ENCODE measurements around the gene AMH.

DNA sequence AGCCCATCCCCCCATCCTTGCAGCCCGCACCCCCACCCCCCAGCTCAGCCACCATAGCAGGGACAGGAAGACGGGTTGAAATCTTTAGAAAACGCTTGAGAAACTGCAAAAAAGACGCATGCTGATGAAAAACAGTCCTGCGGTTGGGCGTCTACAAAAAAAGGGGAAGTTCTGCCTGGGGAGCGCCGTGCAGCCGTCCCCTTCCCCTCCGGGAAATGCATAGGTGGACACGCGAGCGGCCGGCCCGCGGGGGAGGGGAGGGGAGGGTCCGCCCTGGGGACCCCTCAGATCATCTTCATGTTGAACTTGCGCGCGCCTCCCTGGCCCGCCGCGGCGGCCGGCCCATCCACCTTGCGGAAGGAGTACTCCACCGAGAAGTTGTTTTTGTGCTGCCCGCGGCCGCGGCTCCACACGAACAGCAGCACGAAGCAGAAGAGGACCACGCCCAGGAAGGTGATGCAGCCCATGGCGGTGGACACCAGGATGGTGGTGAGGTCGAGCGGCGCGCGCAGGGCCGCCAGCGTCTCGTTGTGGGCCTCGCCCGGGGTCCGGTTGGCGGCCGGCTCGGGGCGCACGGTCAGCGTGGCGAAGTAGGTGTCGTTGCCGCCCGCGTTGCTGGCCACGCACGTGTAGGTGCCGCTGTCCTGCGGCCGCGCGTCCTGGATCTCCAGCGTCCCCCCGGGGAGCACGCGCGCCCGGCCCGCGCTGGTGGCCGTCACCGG, 40.8 kb downstream of the AMH start:
- TF ChIP-seq MAFF (IDR thresholded peaks at IDR 0.05; ENCODE audit: low read depth, low read length) (no peak), PCBP2 (optimal IDR thresholded peaks at IDR 0.05; ENCODE audit: low read depth, low read length, poor library complexity, severe bottlenecking) (no peak), ZNF337 (CRISPR knock-in tag; IDR thresholded peaks at IDR 0.05; ENCODE audit: borderline replicate concordance, low read depth) (no peak)
- TF ChIP-seq, protein P1, sequence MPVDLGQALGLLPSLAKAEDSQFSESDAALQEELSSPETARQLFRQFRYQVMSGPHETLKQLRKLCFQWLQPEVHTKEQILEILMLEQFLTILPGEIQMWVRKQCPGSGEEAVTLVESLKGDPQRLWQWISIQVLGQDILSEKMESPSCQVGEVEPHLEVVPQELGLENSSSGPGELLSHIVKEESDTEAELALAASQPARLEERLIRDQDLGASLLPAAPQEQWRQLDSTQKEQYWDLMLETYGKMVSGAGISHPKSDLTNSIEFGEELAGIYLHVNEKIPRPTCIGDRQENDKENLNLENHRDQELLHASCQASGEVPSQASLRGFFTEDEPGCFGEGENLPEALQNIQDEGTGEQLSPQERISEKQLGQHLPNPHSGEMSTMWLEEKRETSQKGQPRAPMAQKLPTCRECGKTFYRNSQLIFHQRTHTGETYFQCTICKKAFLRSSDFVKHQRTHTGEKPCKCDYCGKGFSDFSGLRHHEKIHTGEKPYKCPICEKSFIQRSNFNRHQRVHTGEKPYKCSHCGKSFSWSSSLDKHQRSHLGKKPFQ (CRISPR knock-in tag; IDR thresholded peaks at IDR 0.05; ENCODE audit: insufficient replicate concordance): no peak
- TF ChIP-seq, protein P2, sequence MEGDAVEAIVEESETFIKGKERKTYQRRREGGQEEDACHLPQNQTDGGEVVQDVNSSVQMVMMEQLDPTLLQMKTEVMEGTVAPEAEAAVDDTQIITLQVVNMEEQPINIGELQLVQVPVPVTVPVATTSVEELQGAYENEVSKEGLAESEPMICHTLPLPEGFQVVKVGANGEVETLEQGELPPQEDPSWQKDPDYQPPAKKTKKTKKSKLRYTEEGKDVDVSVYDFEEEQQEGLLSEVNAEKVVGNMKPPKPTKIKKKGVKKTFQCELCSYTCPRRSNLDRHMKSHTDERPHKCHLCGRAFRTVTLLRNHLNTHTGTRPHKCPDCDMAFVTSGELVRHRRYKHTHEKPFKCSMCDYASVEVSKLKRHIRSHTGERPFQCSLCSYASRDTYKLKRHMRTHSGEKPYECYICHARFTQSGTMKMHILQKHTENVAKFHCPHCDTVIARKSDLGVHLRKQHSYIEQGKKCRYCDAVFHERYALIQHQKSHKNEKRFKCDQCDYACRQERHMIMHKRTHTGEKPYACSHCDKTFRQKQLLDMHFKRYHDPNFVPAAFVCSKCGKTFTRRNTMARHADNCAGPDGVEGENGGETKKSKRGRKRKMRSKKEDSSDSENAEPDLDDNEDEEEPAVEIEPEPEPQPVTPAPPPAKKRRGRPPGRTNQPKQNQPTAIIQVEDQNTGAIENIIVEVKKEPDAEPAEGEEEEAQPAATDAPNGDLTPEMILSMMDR (CRISPR knock-in tag; IDR thresholded peaks at IDR 0.05): no peak

All from HepG2 (cell line).